Activated T-helper 2 cell treated with anti-CD3 and anti-CD28 coated beads, Interferon-gamma antibody, Interleukin-2, Interleukin-4, amounts not matched to agents 10 μg/mL and 5 μg/mL and 100 μg/mL, durations not matched to agents 14 hours and 24 hours and 36 hours (primary cell): Measurements from ENCODE around the gene ERAP2. TPM values are rescaled to one million over a fixed set of nuclear protein-coding genes. Genes with fewer than 3 reads are reported as not detected.

ENCODE experiments used
- DNase-seq: peaks from one replicate; pipeline ENCODE4 v3.0.0; 2021; ENCODE audit warnings: low spot score
- H3K27ac Mint-ChIP-seq: one replicate; pipeline ENCODE4 v1.8.0; 2021; ENCODE audit warnings: mixed read lengths
- H3K27me3 Mint-ChIP-seq: one replicate; pipeline ENCODE4 v1.8.0; 2021; ENCODE audit warnings: low read depth, mixed read lengths
- H3K36me3 Mint-ChIP-seq: one replicate; pipeline ENCODE4 v1.8.0; 2021; ENCODE audit warnings: low read depth, mixed read lengths
- H3K4me1 Mint-ChIP-seq: one replicate; pipeline ENCODE4 v1.8.0; 2021; ENCODE audit warnings: low read depth, mixed read lengths
- H3K4me3 Mint-ChIP-seq: one replicate; pipeline ENCODE4 v1.8.0; 2021; ENCODE audit warnings: low read depth, mild to moderate bottlenecking, moderate library complexity, mixed read lengths
- H3K9me3 Mint-ChIP-seq: one replicate; pipeline ENCODE4 v1.8.0; 2021; ENCODE audit warnings: mixed read lengths
- intact Hi-C: fragments of 100-400 bp; cut with micrococcal nuclease; formaldehyde crosslinking; loops from one replicate; pipeline ENCODE4 v1.15.1; 2023
- total RNA-seq: library from RNA; stranded (reverse); gene quantifications from 2 replicates; pipeline ENCODE4 v1.2.3, GENCODE V29; 2022

Gene ERAP2
- total RNA-seq, 1 donor from 2014 or later, result 49.3 TPM

DNA sequence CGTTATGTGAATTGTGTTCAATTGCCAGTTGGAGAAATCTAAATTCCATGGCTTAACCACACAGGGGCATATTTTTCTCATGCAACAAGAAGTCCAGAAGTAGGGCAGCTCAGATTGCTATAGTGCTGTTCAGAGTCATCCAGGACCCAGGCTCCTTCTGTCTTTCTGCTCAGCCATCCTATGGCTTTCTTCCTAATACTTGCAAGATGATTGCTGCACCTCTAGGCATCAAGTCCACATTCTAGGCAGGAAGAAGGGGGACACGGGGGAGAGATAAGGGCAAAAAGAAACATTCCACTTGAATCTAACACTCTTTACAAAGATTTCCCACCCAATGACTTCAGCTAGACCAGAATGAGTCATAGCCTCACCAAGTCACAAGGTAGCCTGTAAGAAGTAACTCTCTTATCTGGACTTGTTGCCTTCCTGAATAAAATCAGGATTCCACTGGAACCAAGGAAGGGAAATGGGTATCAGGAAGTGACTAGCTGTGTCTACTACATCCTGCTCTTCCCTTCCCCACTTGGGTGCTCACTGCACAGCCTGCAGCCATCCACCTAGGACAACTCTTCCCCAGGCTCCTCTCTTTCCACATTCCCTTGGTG is 5.3 kb downstream of the ERAP2 start:
- DNase-seq, result no peak
- Mint-ChIP-seq H3K27me3 (no peaks in the 10 kb centered on the region), H3K36me3 (peaks cover 68% of the 10 kb centered on the region), H3K4me3 (peak overlapping the region; percentile 52), H3K4me1 (peaks cover 74% of the 10 kb centered on the region), H3K27ac (peak overlapping the region; percentile 58), H3K9me3 (no peaks in the 10 kb centered on the region)
- intact Hi-C loops, result no loop called here

GRCh38 chr5:96883871-96884270 is 7.6 kb downstream of the ERAP2 start:
- Mint-ChIP-seq H3K27ac (peak overlapping the region; percentile 52), H3K4me3 (no peak overlapping the region), H3K27me3 (no peaks in the 10 kb centered on the region), H3K36me3 (peaks cover 78% of the 10 kb centered on the region), H3K9me3 (no peaks in the 10 kb centered on the region), H3K4me1 (peaks cover 72% of the 10 kb centered on the region)
- DNase-seq, result no peak
- intact Hi-C loops, result no loop called here

DNA sequence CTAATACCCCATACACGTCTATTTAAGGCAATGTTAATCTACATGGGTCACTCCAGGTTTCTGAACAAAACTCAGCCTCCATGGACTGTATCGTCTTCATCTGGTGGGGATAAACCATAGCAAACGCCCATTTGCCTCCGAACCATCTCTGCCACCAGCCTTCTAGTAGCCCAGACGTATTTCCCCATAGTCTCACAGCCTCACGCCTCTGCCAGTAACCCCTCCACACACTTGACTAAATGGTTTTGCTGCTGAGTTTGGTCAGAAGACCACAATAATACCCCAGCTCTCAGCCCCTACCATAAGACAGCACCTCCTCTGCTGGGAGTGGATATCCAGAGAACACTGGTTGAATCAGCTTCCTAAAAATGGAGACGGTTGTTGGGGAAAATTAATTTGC is 8.7 kb downstream of the ERAP2 start:
- Mint-ChIP-seq H3K27me3 (no peaks in the 10 kb centered on the region), H3K27ac (peak overlapping the region; percentile 75), H3K36me3 (peaks cover 83% of the 10 kb centered on the region), H3K4me3 (peak overlapping the region; percentile 19), H3K4me1 (peaks cover 66% of the 10 kb centered on the region), H3K9me3 (no peaks in the 10 kb centered on the region)
- no peak for DNase-seq
- intact Hi-C loops, result no loop called here

GRCh38 chr5:96885518-96886338 is 9.4 kb downstream of the ERAP2 start:
- intact Hi-C loops, result loop anchor here (1.0 kb wide), 2 partner anchors 9 to 11 kb away; partner anchors contain the start of gene ERAP2
- H3K27ac Mint-ChIP-seq, result peak overlapping the region; percentile 75
- peaks cover 77% of the 10 kb centered on the region for H3K36me3 Mint-ChIP-seq

GRCh38 chr5:96893342-96893741 is 17.0 kb downstream of the ERAP2 start:
- peaks cover 76% of the 10 kb centered on the region for H3K36me3 Mint-ChIP-seq
- no peak for DNase-seq
- H3K4me3 Mint-ChIP-seq, result no peak overlapping the region
- H3K9me3 Mint-ChIP-seq, result no peaks in the 10 kb centered on the region
- peak overlapping the region; percentile 48 for H3K27ac Mint-ChIP-seq
- no peaks in the 10 kb centered on the region for H3K27me3 Mint-ChIP-seq
- intact Hi-C loops, result loop anchor here (10.0 kb wide), 1 partner anchor 229 kb away; the partner anchor contains the start of gene CAST
- peaks cover 51% of the 10 kb centered on the region for H3K4me1 Mint-ChIP-seq

More at GRCh38 chr5:96885518-96886338, 9.4 kb downstream of the ERAP2 start:
- Mint-ChIP-seq H3K27me3 (no peaks in the 10 kb centered on the region), H3K9me3 (no peaks in the 10 kb centered on the region), H3K4me3 (peak overlapping the region; percentile 19), H3K4me1 (peaks cover 59% of the 10 kb centered on the region)
- no peak for DNase-seq

DNA sequence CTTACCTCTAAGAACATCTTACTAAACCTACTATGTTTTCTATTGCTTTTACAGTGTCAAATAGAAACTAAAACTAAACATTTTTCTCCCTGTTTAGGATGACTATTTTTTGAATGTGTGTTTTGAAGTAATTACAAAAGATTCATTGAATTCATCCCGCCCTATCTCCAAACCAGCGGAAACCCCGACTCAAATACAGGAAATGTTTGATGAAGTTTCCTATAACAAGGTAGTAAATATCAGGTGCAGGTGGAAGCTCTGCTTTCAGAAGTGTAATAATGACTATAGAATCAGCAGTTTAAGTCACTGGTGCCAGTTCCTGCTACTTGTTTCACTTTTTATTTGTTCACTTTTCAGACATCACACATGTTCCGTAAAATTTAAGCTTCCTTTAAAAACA is 20.0 kb downstream of the ERAP2 start:
- H3K36me3 Mint-ChIP-seq, result peaks cover 79% of the 10 kb centered on the region
- no peaks in the 10 kb centered on the region for H3K9me3 Mint-ChIP-seq
- peak; percentile 39 for DNase-seq
- no peaks in the 10 kb centered on the region for H3K27me3 Mint-ChIP-seq
- intact Hi-C loops, result loop anchor here (1.0 to 10.0 kb wide), 7 partner anchors 10 to 231 kb away; partner anchors contain the start of genes CAST and ERAP2
- H3K4me3 Mint-ChIP-seq, result peak overlapping the region; percentile 82
- H3K4me1 Mint-ChIP-seq, result peaks cover 50% of the 10 kb centered on the region
- H3K27ac Mint-ChIP-seq, result peak overlapping the region; percentile 96

DNA sequence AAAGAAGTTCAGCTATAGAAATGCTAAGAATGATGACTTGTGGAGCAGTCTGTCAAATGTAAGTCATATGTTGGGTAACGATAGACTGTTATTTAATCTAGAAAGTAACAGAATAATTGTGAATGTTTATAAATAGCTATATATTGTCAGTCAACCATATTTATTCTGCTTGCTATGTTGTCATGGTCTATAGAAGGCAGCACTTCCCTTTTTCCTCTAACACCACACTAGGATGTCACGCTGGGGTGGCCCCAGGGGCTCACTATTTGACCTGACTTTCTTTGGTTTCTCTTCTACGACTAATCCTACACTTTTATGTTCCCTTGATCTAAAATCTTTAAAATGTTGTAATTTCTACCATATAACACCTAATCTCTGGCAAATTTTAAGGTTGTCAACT is 20.5 kb downstream of the ERAP2 start:
- H3K4me1 Mint-ChIP-seq, result peaks cover 50% of the 10 kb centered on the region
- H3K4me3 Mint-ChIP-seq, result peak overlapping the region; percentile 82
- no peaks in the 10 kb centered on the region for H3K27me3 Mint-ChIP-seq
- H3K36me3 Mint-ChIP-seq, result peaks cover 82% of the 10 kb centered on the region
- H3K27ac Mint-ChIP-seq, result peak overlapping the region; percentile 96
- no peaks in the 10 kb centered on the region for H3K9me3 Mint-ChIP-seq
- intact Hi-C loops, result loop anchor here (1.0 to 10.0 kb wide), 7 partner anchors 11 to 232 kb away; partner anchors contain the start of genes CAST and ERAP2
- no peak for DNase-seq

DNA sequence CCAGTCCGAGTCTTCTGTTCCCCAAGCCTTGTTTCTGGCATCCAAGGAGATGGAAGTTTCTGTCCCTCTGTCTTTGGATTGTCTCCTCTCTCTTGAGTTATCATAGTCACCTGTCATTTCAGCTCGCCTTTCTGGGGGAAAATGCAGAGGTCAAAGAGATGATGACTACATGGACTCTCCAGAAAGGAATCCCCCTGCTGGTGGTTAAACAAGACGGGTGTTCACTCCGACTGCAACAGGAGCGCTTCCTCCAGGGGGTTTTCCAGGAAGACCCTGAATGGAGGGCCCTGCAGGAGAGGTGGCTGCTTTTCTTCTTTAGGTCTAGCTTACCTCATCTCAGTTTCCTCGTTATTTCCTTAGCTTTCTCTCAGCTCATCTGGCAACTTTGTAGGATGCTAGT is 25.1 kb downstream of the ERAP2 start:
- no peak for DNase-seq
- H3K36me3 Mint-ChIP-seq, result peaks cover 79% of the 10 kb centered on the region
- intact Hi-C loops, result no loop called here

GRCh38 chr5:96901841-96902240 is 25.5 kb downstream of the ERAP2 start:
- Mint-ChIP-seq H3K27me3 (no peaks in the 10 kb centered on the region), H3K27ac (no peak overlapping the region), H3K36me3 (peaks cover 75% of the 10 kb centered on the region), H3K9me3 (no peaks in the 10 kb centered on the region), H3K4me3 (no peak overlapping the region), H3K4me1 (peaks cover 16% of the 10 kb centered on the region)
- intact Hi-C loops, result no loop called here
- no peak for DNase-seq

More for the DNA sequence above, 25.1 kb downstream of the ERAP2 start:
- no peaks in the 10 kb centered on the region for H3K9me3 Mint-ChIP-seq
- no peak overlapping the region for H3K4me3 Mint-ChIP-seq
- no peak overlapping the region for H3K27ac Mint-ChIP-seq
- H3K27me3 Mint-ChIP-seq, result no peaks in the 10 kb centered on the region
- peaks cover 20% of the 10 kb centered on the region for H3K4me1 Mint-ChIP-seq

GRCh38 chr5:96902876-96903275 is 26.6 kb downstream of the ERAP2 start:
- Mint-ChIP-seq H3K4me3 (no peak overlapping the region), H3K27me3 (no peaks in the 10 kb centered on the region), H3K27ac (no peak overlapping the region), H3K36me3 (peaks cover 68% of the 10 kb centered on the region), H3K9me3 (no peaks in the 10 kb centered on the region), H3K4me1 (peaks cover 9% of the 10 kb centered on the region)
- DNase-seq, result no peak
- intact Hi-C loops, result no loop called here

DNA sequence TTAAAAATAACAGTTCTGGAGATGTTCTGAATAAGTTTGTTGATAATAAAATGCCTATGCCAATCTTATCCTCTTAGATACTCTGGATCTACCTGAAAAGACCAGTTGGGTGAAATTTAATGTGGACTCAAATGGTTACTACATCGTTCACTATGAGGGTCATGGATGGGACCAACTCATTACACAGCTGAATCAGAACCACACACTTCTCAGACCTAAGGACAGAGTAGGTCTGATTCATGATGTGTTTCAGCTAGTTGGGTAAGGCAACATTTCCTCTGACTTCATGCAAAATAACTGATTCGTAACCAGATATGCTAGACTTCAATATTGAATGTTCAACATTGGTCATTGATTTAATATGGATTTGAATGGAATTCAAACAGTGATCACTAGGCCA is 27.0 kb downstream of the ERAP2 start:
- DNase-seq, result no peak
- Mint-ChIP-seq H3K27ac (no peak overlapping the region), H3K27me3 (no peaks in the 10 kb centered on the region), H3K9me3 (no peaks in the 10 kb centered on the region), H3K4me3 (no peak overlapping the region), H3K4me1 (peaks cover 9% of the 10 kb centered on the region), H3K36me3 (peaks cover 72% of the 10 kb centered on the region)
- intact Hi-C loops, result no loop called here

GRCh38 chr5:96904054-96904931 is 28.0 kb downstream of the ERAP2 start:
- no peak overlapping the region for H3K4me3 Mint-ChIP-seq
- H3K27me3 Mint-ChIP-seq, result no peaks in the 10 kb centered on the region
- H3K36me3 Mint-ChIP-seq, result peaks cover 71% of the 10 kb centered on the region
- intact Hi-C loops, result no loop called here
- H3K27ac Mint-ChIP-seq, result no peak overlapping the region
- no peaks in the 10 kb centered on the region for H3K9me3 Mint-ChIP-seq
- DNase-seq, result no peak
- peaks cover 8% of the 10 kb centered on the region for H3K4me1 Mint-ChIP-seq
